ENCODE results near the gene REEP6.

The REEP6 gene

GRCh38 chr19:1491114-1491848 lies at the start of gene REEP6:
TSS of gene REEP6 (plus strand) at chr19:1491181. CDS start at chr19:1491270, 89 bp downstream.
- no peak for DNase-seq

- no peak for DNase-seq
Measured at GRCh38 chr19:1441677-1442438, 49.1 kb upstream of the REEP6 start.

GRCh38 chr19:1445185-1445931 lies 45.6 kb upstream of the REEP6 start:
- peak; percentile 86 to 90 for DNase-seq

- peak in 1 of 2 experiments; percentile 49 for DNase-seq
Measured at GRCh38 chr19:1445932-1446712, 44.9 kb upstream of the REEP6 start.

GRCh38 chr19:1446713-1447481 lies 44.1 kb upstream of the REEP6 start:
- DNase-seq, result no peak

GRCh38 chr19:1447504-1447903 lies 43.5 kb upstream of the REEP6 start:
- DNase-seq, result no peak

- no peak for DNase-seq
Measured at GRCh38 chr19:1447944-1448343, 43.0 kb upstream of the REEP6 start.

GRCh38 chr19:1449467-1450442 lies 41.2 kb upstream of the REEP6 start, which contains the start of gene APC2:
TSS of gene APC2 (plus strand) at chr19:1450121. CDS start at chr19:1453002, 2,881 bp downstream.
- DNase-seq, result peak in 1 of 2 experiments; percentile 61

- no peak for DNase-seq
Measured at GRCh38 chr19:1450735-1451731, 39.9 kb upstream of the REEP6 start.

- no peak for DNase-seq
Measured at GRCh38 chr19:1451916-1452801, 38.8 kb upstream of the REEP6 start.

- DNase-seq, result no peak
Measured at GRCh38 chr19:1452802-1453524, 38.0 kb upstream of the REEP6 start.

- DNase-seq, result no peak
Measured at GRCh38 chr19:1453525-1454364, 37.2 kb upstream of the REEP6 start.

- no peak for DNase-seq
Measured at GRCh38 chr19:1455002-1455335, 36.0 kb upstream of the REEP6 start.

GRCh38 chr19:1455336-1456120 lies 35.5 kb upstream of the REEP6 start:
- DNase-seq, result peak; percentile 83 to 85

- DNase-seq, result no peak
Measured at GRCh38 chr19:1456121-1456900, 34.7 kb upstream of the REEP6 start.
